A673 (cell line): ENCODE measurements around the gene GPSM1.

ENCODE experiments used
- EZH2 ChIP-seq: fragments of 200-600 bp; sonication (generic); IDR thresholded peaks from 2 replicates; pipeline ENCODE4 v1.6.1; 2017; ENCODE audit warnings: borderline replicate concordance, low read depth, mild to moderate bottlenecking, mixed read lengths, antibody characterized with exemption, low read length; ENCODE audit not compliant: poor library complexity, severe bottlenecking
- TF ChIP-seq, protein P1 (sequence below): fragments of 300-800, 200-600 bp; sonication (generic); conservative IDR thresholded peaks from 2 replicates; pipeline ENCODE4 v1.5.1; 2017; ENCODE audit warnings: low read depth, mild to moderate bottlenecking, antibody characterized with exemption, low read length, moderate library complexity, mixed read lengths

GRCh38 chr9:136403915-136404800 is 76.8 kb downstream of the GPSM1 start:
- TF ChIP-seq, protein P1, sequence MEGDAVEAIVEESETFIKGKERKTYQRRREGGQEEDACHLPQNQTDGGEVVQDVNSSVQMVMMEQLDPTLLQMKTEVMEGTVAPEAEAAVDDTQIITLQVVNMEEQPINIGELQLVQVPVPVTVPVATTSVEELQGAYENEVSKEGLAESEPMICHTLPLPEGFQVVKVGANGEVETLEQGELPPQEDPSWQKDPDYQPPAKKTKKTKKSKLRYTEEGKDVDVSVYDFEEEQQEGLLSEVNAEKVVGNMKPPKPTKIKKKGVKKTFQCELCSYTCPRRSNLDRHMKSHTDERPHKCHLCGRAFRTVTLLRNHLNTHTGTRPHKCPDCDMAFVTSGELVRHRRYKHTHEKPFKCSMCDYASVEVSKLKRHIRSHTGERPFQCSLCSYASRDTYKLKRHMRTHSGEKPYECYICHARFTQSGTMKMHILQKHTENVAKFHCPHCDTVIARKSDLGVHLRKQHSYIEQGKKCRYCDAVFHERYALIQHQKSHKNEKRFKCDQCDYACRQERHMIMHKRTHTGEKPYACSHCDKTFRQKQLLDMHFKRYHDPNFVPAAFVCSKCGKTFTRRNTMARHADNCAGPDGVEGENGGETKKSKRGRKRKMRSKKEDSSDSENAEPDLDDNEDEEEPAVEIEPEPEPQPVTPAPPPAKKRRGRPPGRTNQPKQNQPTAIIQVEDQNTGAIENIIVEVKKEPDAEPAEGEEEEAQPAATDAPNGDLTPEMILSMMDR = no peak
- no peak for TF ChIP-seq EZH2
